ENCODE results near the gene PSAT1.
"Not testable (repeated sequence)": the region's sequence is repeated elsewhere in the genome, so short reads cannot be mapped to it uniquely, and the experiment has no call there.

The PSAT1 gene

GRCh38 chr9:78296893-78297671 lies at the start of gene PSAT1:
Gene PSAT1 (plus strand): TSS chr9:78297125. CDS start chr9:78297211, 86 bp downstream.
- peak; percentile 96 for DNase-seq

GRCh38 chr9:78248635-78249034 lies 48.3 kb upstream of the PSAT1 start:
- no peak for DNase-seq

GRCh38 chr9:78249542-78249941 lies 47.4 kb upstream of the PSAT1 start:
- peak; percentile 47 for DNase-seq

GRCh38 chr9:78252616-78253015 lies 44.3 kb upstream of the PSAT1 start:
- DNase-seq: no peak

GRCh38 chr9:78253285-78253684 lies 43.6 kb upstream of the PSAT1 start:
- DNase-seq: no peak

- peak; percentile 69 for DNase-seq
These were observed 35.4 kb upstream of the PSAT1 start for GRCh38 chr9:78261403-78262001.

GRCh38 chr9:78262655-78263054 lies 34.3 kb upstream of the PSAT1 start:
- no peak for DNase-seq

GRCh38 chr9:78267889-78268288 lies 29.0 kb upstream of the PSAT1 start:
- no peak for DNase-seq

- no peak for DNase-seq
These were observed 27.1 kb upstream of the PSAT1 start for GRCh38 chr9:78269784-78270183.

GRCh38 chr9:78272307-78272706 lies 24.6 kb upstream of the PSAT1 start:
- no peak for DNase-seq

- DNase-seq: no peak
These were observed 23.2 kb upstream of the PSAT1 start for GRCh38 chr9:78273761-78274160.

- peak; percentile 12 for DNase-seq
These were observed 18.6 kb upstream of the PSAT1 start for GRCh38 chr9:78278177-78278777.

- DNase-seq: no peak
These were observed 18.1 kb upstream of the PSAT1 start for GRCh38 chr9:78278801-78279200.

- peak; percentile 13 for DNase-seq
These were observed 15.8 kb upstream of the PSAT1 start for GRCh38 chr9:78280982-78281668.

- DNase-seq: not testable (repeated sequence)
These were observed 12.7 kb upstream of the PSAT1 start for GRCh38 chr9:78284181-78284580.

- no peak for DNase-seq
These were observed 10.8 kb upstream of the PSAT1 start for GRCh38 chr9:78286125-78286524.

GRCh38 chr9:78286946-78287388 lies 10.0 kb upstream of the PSAT1 start:
- no peak for DNase-seq

- no peak for DNase-seq
These were observed 8.6 kb upstream of the PSAT1 start for GRCh38 chr9:78288214-78288892.

- DNase-seq: no peak
These were observed 7.5 kb upstream of the PSAT1 start for GRCh38 chr9:78289474-78289873.

- no peak for DNase-seq
These were observed 5.5 kb upstream of the PSAT1 start for GRCh38 chr9:78291240-78291925.

GRCh38 chr9:78292026-78292425 lies 4.9 kb upstream of the PSAT1 start:
- DNase-seq: no peak

All from hematopoietic multipotent progenitor cell treated with erythropoietin and hydrocortisone succinate and interleukin-3 and kit ligand, for 6 days (in vitro differentiated cells).